NT2/D1 (cell line): ENCODE results near the gene OPCML.

ENCODE experiments used
- YY1 ChIP-seq: IDR thresholded peaks from 2 replicates; pipeline ENCODE4 v1.6.1; 2011; ENCODE audit not compliant: insufficient read length, insufficient read depth
- ZNF274 ChIP-seq: IDR thresholded peaks from 2 replicates; pipeline ENCODE4 v1.6.1; 2011; ENCODE audit warnings: mild to moderate bottlenecking, low read depth, low read length

DNA sequence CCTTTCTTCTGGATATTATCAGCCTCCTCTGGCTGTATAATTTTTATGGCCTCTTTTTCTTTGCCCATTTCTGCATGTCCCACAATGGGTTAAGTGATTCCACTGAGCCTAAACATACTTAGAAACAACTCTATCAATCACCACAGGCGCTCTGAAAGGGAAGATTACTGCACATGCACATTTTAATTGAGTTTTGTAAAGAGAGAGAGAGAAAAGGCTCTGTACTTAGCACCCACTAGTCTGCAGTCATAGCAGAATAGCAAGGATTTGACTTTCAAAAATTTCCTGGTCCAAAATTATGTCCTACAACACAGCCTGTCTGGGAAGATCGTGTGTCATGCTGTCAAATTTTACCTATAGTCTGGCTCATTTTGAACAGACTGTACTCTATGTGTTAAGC lies 758.5 kb downstream of the OPCML start:
- TF ChIP-seq ZNF274 (no peak), YY1 (no peak)
